HG03135 (cell line): Measurements from ENCODE around the gene ZDHHC11B.

ENCODE experiments used
- ATAC-seq: cut with Tn5 transposase; IDR thresholded peaks from one replicate; pipeline ENCODE4 v1.9.1; 2021; ENCODE audit warnings: mild to moderate bottlenecking, moderate library complexity; ENCODE audit not compliant: unreplicated experiment

ZDHHC11B gene

GRCh38 chr5:664343-664993 is 120.1 kb downstream of the ZDHHC11B start:
- ATAC-seq, result no peak

- no peak for ATAC-seq
Observed at GRCh38 chr5:663436-664342, 120.8 kb downstream of the ZDHHC11B start.

GRCh38 chr5:662751-663435 is 121.6 kb downstream of the ZDHHC11B start:
- no peak for ATAC-seq

- no peak for ATAC-seq
Observed at GRCh38 chr5:661891-662750, 122.4 kb downstream of the ZDHHC11B start.

- ATAC-seq, result no peak
Observed at GRCh38 chr5:660491-661030, 124.0 kb downstream of the ZDHHC11B start.
